ENCODE data around the gene NHSL2. TPM values are rescaled to one million over a fixed set of nuclear protein-coding genes. Genes with fewer than 3 reads are reported as not detected.
"Not testable (repeated sequence)": the region's sequence is repeated elsewhere in the genome, so short reads cannot be mapped to it uniquely, and the experiment has no call there.

Gene NHSL2
- total RNA-seq, 1 experiment from 2014 or later = not detected

DNA sequence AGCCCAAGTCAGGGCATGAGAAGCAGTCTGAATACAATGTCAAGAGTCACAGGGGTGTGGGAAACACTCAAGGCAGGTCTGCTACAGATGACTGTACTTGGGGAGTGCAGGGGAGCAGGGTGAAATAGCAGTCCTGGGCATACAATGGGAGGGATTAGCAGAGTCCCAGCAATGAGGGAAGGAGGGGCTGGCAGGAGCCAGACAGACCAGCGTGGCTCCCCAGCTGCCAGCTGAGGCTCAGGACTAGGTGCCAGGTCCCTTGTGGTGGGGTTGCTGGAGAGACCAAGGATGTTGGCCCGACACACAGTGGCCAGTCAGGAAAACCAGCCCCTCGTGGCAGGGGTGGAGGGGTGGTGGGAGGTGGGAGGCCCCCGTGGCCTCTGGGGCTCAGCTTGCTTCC, 134.5 kb downstream of the NHSL2 start:
- DNase-seq (ENCODE audit: low read depth, low spot score) = no peak
- in situ Hi-C loops (cut with HindIII; ENCODE audit: low pct_unique_long_range_greater_than_20kb, low sequenced_read_pairs) = no loop called here

GRCh38 chrX:72045552-72046277, 135.1 kb downstream of the NHSL2 start:
- in situ Hi-C loops (cut with HindIII; ENCODE audit: low pct_unique_long_range_greater_than_20kb, low sequenced_read_pairs) = no loop called here
- peak; percentile 33 for DNase-seq (ENCODE audit: low read depth, low spot score)

DNA sequence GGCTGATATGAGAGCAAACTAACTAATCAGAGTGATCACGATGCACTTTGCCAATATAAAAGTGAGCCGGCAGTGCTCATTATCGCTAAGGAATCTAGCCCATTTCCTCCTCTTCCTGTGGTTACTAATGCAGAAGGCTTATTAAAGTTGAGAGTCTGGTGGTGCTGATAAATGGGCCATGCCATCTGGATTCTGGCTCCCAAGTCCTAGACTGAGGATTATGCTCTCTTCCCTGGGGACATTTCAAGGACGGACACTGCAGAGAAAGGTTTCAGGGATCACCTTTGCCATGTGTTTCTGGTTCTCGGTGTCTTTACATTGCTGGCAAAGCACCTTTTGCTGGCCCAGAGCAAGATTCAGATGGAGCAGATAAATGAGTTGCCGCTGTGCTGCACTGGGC, 135.8 kb downstream of the NHSL2 start:
- in situ Hi-C loops (cut with HindIII; ENCODE audit: low pct_unique_long_range_greater_than_20kb, low sequenced_read_pairs) = no loop called here
- DNase-seq (ENCODE audit: low read depth, low spot score) = no peak

GRCh38 chrX:72048510-72049455, 138.1 kb downstream of the NHSL2 start:
- peak; percentile 16 for DNase-seq (ENCODE audit: low read depth, low spot score)
- in situ Hi-C loops (cut with HindIII; ENCODE audit: low pct_unique_long_range_greater_than_20kb, low sequenced_read_pairs) = no loop called here

DNA sequence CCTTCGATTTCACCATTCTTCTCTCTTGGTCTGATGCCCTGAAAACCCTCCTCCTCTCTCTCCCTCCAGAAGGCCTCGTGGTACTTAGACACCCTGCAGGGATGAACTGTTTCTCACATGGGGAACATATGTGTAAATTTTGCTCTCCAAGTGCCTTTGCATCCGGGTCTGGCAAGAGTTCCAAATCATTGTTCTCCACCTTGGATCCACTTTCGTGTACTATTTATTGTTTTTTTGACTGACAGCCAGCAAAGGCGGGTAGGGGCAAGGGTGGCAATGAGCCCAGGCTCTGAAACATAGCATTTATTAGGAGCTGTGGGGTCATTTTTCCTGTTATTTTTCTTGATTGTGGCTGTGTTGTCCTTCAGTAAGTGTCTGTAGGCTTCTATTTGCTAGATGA, 139.4 kb downstream of the NHSL2 start:
- in situ Hi-C loops (cut with HindIII; ENCODE audit: low pct_unique_long_range_greater_than_20kb, low sequenced_read_pairs) = no loop called here
- DNase-seq (ENCODE audit: low read depth, low spot score) = no peak

- no peak for DNase-seq (ENCODE audit: low read depth, low spot score)
- in situ Hi-C loops (cut with HindIII; ENCODE audit: low pct_unique_long_range_greater_than_20kb, low sequenced_read_pairs) = no loop called here
Measured at GRCh38 chrX:72051589-72051988, 140.9 kb downstream of the NHSL2 start.

DNA sequence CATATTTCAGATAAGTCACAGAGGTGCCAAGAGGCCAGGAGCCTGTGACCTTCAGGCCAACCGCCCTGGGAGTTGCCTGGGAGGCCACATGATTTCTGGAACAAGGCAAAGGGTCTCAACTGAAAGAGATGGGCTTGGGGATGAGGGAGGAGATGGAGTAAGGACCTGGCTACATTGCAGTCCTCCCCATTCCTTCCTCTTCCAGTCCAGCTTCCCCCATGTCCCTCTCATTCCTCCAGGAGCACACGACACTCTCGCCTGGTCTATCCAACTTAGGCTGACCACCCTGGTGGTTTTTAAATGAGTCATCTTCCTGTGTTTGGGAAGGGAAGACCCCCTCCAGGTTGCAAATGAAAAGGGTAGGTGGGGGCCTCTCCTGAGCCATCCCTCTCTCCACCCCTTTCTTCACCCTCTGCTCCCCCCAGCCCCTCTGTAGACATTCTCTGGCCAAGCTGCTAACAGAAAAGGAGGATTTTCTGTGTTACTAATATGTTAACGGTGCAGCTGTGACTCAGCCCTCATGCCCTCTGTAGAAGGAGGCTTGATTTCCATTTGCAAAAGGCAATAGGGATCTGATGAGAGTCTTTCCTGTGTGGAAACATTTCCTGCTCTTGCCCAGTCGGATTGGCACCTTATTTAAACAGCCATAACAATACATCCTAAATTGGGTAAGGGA, 141.9 kb downstream of the NHSL2 start:
- no peak for DNase-seq (ENCODE audit: low read depth, low spot score)
- in situ Hi-C loops (cut with HindIII; ENCODE audit: low pct_unique_long_range_greater_than_20kb, low sequenced_read_pairs) = no loop called here

DNA sequence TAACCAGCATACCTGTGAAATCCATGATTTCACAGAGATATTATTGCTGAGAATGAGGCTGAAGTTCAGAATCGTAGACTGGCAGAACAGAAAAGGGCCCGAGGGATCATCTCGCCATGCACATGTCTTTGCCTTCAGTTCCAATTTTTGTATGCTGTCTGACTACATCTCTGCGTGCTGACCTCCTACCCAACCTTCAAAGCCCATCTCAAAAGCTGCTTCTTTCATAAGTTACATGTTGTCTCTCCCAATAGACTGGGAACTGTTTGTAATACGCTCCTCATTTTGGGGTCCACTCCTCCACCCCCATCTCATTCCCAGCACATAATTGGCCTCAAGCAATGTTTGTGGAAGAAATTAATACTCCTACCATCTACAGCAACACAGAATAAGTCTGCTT, 142.9 kb downstream of the NHSL2 start:
- in situ Hi-C loops (cut with HindIII; ENCODE audit: low pct_unique_long_range_greater_than_20kb, low sequenced_read_pairs) = no loop called here
- DNase-seq (ENCODE audit: low read depth, low spot score) = no peak

GRCh38 chrX:72054779-72055489, 144.3 kb downstream of the NHSL2 start:
- no peak for DNase-seq (ENCODE audit: low read depth, low spot score)
- in situ Hi-C loops (cut with HindIII; ENCODE audit: low pct_unique_long_range_greater_than_20kb, low sequenced_read_pairs) = no loop called here

DNA sequence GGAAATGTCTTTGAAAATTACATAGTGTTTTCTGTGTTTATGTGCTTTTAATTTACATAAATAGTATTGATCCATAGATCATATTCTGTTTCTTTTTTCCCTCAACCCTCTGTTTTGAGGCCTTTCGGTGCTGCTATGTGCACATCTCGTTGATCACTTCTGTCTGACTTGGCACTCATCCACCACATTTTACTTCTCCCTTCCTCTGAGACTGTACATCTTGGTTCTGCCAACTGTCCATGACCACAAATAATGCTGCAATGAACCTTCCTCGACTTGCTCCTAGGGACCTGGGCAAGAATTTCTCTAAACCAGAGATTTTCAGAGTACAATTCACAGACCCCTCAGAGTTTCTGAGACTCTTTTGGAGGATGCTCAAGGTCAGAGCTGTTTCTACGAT, 146.7 kb downstream of the NHSL2 start:
- no peak for DNase-seq (ENCODE audit: low read depth, low spot score)
- in situ Hi-C loops (cut with HindIII; ENCODE audit: low pct_unique_long_range_greater_than_20kb, low sequenced_read_pairs) = no loop called here

DNA sequence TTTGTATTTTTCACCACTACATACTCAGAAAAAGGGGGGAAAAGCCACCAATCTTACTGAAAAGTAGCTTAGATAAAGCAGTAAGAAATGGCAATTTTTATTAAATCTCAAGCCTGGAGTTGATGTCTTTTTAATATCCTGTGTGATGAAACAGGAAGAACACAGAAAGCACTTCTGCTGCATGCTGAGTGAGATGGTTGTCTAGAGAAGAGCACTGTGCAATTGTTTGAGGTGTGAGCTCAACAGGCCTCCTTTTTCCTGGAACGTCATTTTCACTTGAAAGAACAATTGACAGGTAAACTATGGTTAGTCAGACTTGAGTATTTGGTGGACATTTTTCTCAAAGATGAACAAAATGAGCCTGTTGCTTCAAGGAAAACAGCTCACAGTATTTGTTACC, 147.2 kb downstream of the NHSL2 start:
- no peak for DNase-seq (ENCODE audit: low read depth, low spot score)
- in situ Hi-C loops (cut with HindIII; ENCODE audit: low pct_unique_long_range_greater_than_20kb, low sequenced_read_pairs) = no loop called here

GRCh38 chrX:72058346-72058745, 147.7 kb downstream of the NHSL2 start:
- DNase-seq (ENCODE audit: low read depth, low spot score); in situ Hi-C loops (cut with HindIII; ENCODE audit: low pct_unique_long_range_greater_than_20kb, low sequenced_read_pairs): not testable (repeated sequence)

DNA sequence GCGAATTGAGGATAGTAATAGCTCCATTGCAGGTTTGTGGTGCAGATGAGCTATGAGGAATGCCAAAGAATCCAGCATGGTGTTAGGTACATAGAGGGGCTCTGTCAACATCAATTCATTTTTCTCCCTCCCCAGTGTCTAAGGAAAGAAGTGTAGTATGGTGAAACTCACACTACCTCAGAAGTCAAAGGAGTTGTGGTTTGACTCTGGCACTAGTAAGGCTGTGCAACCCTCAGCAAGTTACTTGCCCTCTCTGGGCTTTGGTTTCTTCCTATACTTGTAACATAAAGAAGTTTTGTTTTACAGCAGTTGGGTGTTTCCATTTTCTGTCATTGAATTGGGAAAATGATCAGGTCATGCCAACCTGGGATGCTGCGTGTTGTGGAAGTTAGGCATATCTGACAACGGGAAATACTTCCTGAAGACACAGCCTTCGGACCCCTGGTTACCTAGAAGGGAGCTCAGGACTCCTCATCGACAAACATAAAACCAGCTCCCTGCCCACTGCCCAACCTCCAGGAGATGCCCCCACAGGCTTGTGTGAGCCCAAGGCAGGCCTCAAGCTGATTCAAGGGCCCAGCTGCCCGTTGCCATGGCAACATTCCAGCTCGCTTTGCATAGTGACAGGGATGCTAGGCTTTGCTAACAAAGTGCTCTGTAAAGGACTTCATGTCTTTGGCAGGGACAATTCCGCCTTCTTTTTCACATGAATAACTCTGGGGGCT, 149.7 kb downstream of the NHSL2 start:
- no peak for DNase-seq (ENCODE audit: low read depth, low spot score)
- in situ Hi-C loops (cut with HindIII; ENCODE audit: low pct_unique_long_range_greater_than_20kb, low sequenced_read_pairs) = no loop called here

- in situ Hi-C loops (cut with HindIII; ENCODE audit: low pct_unique_long_range_greater_than_20kb, low sequenced_read_pairs) = no loop called here
- DNase-seq (ENCODE audit: low read depth, low spot score) = no peak
Measured at GRCh38 chrX:72060921-72061490, 150.4 kb downstream of the NHSL2 start.

GRCh38 chrX:72062916-72063315, 152.3 kb downstream of the NHSL2 start:
- DNase-seq (ENCODE audit: low read depth, low spot score) = no peak
- in situ Hi-C loops (cut with HindIII; ENCODE audit: low pct_unique_long_range_greater_than_20kb, low sequenced_read_pairs) = no loop called here

- in situ Hi-C loops (cut with HindIII; ENCODE audit: low pct_unique_long_range_greater_than_20kb, low sequenced_read_pairs) = no loop called here
- DNase-seq (ENCODE audit: low read depth, low spot score) = no peak
Measured at GRCh38 chrX:72069350-72070160, 158.9 kb downstream of the NHSL2 start.

Measured in SK-MEL-5 (cell line).